ENCODE results near the gene COX5B.
"Not testable (repeated sequence)": the region's sequence is repeated elsewhere in the genome, so short reads cannot be mapped to it uniquely, and the experiment has no call there.

GRCh38 chr2:97615746-97616145 lies 30.1 kb upstream of the COX5B start:
- TF ChIP-seq CTCF, POLR2A (IDR thresholded peaks at IDR 0.05): not testable (repeated sequence)

Data from uterus (tissue), 2 donors.